DMS 273 (cell line): ENCODE data around the gene SCAPER.
"Not testable (repeated sequence)": the region's sequence is repeated elsewhere in the genome, so short reads cannot be mapped to it uniquely, and the experiment has no call there.

ENCODE experiments used
- DNase-seq: peaks from one replicate; lab custom pipeline; 2025; ENCODE audit not compliant: unreplicated experiment; lab: John Stamatoyannopoulos, UW

SCAPER gene

GRCh38 chr15:76503121-76503520 is 402.0 kb downstream of the SCAPER start:
- no peak for DNase-seq

- DNase-seq: no peak
Measured at GRCh38 chr15:76502678-76503077, 402.5 kb downstream of the SCAPER start.

- DNase-seq: not testable (repeated sequence)
Measured at GRCh38 chr15:76502185-76502584, 403.0 kb downstream of the SCAPER start.

- no peak for DNase-seq
Measured at GRCh38 chr15:76501726-76502125, 403.4 kb downstream of the SCAPER start.

- DNase-seq: no peak
Measured at GRCh38 chr15:76501011-76501410, 404.1 kb downstream of the SCAPER start.

- DNase-seq: no peak
Measured at GRCh38 chr15:76495487-76495886, 409.7 kb downstream of the SCAPER start.

DNA sequence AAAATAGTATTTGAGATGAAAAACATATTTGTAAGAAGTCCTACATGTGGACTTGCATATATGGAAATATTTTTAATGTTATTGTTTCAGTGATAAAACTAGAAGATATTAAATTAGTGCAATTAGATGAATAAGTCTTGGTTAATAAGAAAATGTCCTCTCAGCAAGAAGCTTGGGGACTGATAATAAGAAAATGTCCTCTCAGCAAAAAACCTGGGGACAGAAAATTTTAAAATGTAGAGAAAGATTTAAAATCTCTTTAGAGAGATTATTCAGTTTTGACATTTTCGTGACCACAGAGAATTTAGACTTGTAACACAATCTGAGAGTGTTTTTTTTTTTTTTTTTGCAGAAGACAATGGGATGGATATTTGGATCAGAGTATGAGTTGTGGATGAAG is 412.6 kb downstream of the SCAPER start:
- DNase-seq: no peak

GRCh38 chr15:76483752-76484151 is 421.4 kb downstream of the SCAPER start:
- DNase-seq: no peak

- DNase-seq: no peak
Measured at GRCh38 chr15:76483018-76483417, 422.1 kb downstream of the SCAPER start.

- no peak for DNase-seq
Measured at GRCh38 chr15:76480267-76480666, 424.9 kb downstream of the SCAPER start.

DNA sequence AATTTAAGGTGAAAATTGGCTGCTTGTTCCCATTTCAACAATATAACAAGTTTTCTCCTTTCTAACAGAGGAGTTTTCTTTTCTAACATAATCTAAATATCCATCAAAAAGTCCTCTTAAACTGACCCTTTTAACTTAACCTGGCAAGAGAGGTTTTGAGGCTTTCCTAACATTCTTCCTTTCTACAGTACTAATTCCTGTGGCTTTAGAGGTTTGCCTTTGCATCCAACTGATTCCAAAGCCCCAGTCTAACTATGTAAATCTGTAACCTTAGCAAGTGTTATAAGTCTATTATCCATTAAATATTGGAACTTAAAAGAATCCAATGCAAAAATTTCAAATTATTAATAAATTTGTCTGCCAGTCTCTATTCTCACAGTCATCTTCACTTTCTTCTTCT is 434.4 kb downstream of the SCAPER start:
- DNase-seq: no peak

DNA sequence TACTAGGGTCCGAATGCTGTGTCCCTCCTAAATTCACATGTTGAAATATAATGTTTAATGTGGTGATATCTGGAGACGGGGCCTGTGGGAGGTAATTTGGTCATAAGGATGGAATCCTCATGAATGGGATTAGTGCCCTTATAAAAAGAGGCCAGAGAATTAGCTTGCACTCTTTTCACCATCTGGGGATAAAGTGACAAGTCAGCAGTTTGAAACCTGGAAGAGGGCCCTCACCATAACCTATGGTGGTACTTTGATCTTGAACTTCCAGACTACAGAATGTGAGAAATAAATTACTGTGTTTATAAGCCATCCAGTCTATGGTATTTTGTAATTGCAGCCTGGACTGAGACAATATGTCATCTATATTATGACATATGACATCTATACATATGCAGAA is 436.4 kb downstream of the SCAPER start:
- no peak for DNase-seq

GRCh38 chr15:76467136-76467535 is 438.0 kb downstream of the SCAPER start:
- DNase-seq: no peak

GRCh38 chr15:76465728-76466127 is 439.4 kb downstream of the SCAPER start:
- DNase-seq: no peak

DNA sequence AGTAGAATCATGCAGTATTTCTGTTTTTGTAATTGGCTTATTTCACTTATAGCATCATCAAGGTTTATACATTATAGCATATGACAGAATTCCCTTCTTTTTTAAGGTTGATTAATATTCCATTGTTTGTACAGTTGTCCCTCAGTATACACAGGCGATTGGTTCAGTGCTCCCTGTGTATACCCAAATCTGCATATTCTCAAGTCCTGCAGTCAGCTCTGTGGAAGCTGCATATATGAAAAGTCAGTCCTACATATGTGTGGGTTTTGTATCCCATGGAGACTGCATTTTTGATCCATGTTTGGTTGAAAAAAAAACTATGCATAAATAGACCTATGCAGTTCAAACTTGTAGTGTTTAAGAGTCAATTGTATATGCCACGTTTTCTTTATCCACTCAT is 440.9 kb downstream of the SCAPER start:
- DNase-seq: no peak

DNA sequence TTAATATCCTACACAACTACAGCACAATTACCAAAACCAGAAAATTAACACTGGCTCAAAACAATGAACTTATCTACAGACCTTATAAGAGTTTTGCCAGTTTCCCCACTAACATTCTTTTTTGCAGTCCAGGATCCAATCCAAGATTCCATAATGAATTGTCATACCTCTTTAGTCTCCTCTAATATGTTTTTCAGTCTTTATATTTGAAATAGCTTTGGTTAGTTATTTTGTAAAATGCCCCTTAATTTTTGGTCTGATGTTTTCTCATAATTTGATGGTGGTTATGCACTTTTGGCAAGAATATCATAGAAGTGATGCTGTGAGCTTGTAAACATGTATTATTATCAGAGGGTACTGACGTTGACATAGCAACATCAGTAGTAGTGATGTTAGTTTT is 444.3 kb downstream of the SCAPER start:
- no peak for DNase-seq

DNA sequence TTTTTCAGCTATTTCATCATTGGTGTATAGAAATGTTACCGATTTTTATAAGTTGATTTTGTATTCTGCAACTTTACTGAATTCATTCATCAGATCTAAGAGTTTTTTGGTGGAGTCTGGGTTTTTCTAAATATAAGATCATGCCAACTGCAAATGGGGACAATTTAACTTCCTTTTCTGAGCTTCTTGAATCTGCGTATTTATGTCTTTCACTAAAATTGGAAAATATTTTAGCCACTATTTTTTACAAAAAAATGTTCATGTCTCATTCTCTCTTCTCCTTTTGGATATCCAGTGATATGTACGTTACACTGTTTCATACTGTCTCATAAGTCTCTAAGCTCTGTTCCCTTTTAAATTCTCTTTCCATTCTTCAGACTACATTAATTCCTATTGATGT is 444.8 kb downstream of the SCAPER start:
- DNase-seq: no peak

DNA sequence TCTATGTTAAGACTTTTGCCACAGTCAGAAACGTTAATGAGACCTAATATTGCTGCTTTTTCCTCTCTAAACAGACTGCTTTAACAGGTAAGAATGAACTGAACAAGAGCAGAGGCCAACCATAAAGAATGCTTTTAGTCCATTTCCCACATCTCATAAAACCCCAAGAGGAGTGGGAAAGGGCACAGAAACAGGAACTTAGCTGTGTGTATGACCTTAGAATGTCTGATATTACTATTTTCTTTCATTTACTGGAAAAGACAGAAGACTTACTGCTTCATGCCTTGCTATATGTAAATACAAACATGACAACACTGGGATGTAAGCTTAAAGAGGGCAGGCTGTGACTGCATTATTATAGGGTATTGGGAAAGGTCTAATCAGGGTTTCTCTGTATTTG is 453.6 kb downstream of the SCAPER start:
- no peak for DNase-seq

- no peak for DNase-seq
Measured at GRCh38 chr15:76449455-76449854, 455.7 kb downstream of the SCAPER start.

GRCh38 chr15:76448755-76449154 is 456.4 kb downstream of the SCAPER start:
- DNase-seq: no peak

DNA sequence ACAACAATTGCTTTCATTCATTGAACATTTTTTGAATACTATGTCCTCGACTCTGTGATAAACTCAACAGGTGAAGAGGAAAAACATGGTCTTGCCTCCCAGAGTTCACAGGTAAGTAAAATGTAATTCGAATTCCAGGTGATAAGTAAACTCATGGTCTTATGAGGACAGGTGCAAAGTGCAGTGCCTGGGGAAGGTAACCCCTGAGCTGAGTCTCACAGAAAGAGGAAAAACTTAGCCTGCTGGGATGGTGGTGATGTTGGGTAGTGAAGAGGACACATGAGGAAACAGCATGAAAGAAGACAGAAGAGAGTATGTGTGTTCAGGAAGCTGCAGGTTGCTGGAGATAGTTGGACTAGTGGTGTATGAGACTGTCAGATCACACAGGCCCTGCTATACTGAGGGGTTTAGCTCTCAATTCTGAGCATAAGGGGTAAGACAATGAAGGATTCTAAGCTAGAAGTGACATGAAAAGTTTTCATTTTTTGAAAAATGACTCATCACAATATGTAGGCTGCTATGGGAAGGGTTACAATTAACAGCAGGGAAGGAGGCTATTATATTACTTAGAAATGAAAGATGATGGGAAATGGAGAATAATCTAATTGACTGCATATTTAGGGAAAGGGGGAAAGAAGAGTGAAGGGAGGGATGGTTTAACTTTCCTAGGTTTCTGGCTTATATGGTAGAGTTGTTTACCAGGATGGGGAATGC is 457.3 kb downstream of the SCAPER start:
- DNase-seq: no peak

GRCh38 chr15:76440441-76440840 is 464.7 kb downstream of the SCAPER start:
- DNase-seq: no peak

- no peak for DNase-seq
Measured at GRCh38 chr15:76439542-76439941, 465.6 kb downstream of the SCAPER start.
